Stimulated activated CD8-positive, alpha-beta memory T cell treated with anti-CD3 and anti-CD28 coated beads, Interleukin-4, amount 100 ng/mL, for 24 hours (primary cell): ENCODE data around the gene GRIN1.
"Not testable (repeated sequence)": the region's sequence is repeated elsewhere in the genome, so short reads cannot be mapped to it uniquely, and the experiment has no call there.

ENCODE experiments used
- DNase-seq: peaks from one replicate; pipeline ENCODE4 v3.0.0-alpha.2; 2020; ENCODE audit warnings: low read depth

GRIN1 gene

DNA sequence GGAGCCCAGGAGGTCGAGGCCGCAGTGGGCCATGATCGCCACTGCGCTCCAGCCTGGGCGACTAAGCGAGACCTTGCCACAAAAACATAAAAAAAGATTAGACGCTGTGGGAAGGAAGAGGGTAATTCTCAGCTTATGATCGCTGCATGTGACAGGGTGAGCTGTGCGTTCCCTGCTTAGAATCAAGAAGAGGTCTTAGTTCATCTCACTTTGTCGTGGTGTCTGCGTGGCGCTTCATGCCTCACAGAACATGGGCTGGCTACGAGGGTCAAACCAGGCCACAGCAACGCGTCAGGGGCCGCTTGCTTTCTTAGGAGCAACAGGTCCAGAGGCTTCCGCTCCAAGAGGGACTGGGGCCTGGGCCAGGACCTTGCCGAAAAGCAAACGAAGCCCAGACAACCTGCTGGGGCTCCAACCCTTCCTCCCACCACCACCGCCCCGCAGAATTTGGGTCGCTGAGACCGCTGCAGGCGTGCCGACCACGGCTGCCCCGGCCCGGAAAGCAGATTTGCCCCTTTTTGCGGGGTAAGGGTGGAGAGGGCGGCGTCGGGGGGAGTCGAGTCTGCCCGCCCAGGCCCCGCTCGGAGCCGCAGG is 10.0 kb upstream of the GRIN1 start:
- no peak for DNase-seq

DNA sequence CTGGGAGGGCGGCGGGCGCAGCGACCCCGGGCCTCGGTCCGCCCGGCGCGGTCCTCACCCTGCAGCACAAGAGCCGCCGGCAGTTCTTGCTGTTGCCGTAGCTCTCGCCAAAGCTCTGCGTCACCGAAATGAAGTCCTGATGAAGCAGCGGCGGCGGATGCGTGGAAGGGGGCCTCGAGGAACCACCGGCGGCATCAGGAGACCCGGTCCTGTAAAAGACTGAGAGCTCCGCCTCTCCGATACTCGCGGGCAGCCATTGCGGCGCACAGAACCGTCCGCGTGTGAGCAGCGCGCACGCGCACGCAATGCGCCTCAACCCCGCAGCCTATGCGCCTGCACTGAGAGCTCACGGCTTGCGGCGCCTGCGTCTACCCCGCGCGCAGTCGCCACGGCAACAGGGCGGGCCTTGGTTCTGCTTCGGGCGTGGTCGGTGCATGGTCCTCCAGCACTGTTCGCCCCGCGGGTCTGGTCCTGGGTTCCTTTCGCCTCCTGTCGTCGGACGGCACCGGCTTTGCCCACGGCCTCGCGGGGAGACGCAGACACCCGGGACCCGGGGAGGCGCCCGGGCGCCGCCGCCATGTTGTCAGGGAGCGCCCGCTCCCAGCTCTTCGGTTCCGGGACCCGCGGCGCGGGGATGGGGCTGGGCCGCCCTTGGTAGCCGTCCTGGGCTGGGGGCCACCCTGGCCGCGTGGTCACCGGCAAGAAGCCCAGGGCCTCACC is 9.3 kb upstream of the GRIN1 start:
- DNase-seq: peak; percentile 84

DNA sequence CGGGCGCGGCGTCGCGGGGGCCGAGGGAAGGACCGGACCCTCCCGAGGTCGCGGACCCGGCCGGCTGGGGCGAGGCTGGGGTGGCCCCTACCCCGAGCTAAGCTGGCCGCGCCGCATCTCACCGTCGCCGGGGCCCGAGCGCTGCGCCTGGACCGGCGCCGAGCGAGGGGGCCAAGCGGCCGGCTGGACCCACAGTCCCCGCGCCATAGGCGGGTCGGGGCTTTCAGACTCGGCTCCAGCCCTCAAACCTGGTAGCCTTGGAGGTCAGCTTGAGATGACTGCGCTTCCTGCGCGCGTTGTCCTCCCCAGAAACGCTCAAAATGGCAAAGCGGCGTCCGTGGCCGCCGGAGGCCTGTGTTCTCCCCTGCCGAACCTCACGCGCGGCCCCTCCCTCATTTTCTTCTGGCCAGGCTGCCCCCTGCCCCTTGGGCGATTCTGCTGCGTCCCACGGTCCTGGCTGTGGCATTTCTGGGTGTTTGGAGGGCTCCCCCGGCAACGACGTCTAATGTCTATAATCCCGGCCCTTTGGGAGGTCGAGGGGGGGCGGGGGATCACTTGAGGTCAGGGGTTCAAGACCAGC is 8.7 kb upstream of the GRIN1 start:
- no peak for DNase-seq

DNA sequence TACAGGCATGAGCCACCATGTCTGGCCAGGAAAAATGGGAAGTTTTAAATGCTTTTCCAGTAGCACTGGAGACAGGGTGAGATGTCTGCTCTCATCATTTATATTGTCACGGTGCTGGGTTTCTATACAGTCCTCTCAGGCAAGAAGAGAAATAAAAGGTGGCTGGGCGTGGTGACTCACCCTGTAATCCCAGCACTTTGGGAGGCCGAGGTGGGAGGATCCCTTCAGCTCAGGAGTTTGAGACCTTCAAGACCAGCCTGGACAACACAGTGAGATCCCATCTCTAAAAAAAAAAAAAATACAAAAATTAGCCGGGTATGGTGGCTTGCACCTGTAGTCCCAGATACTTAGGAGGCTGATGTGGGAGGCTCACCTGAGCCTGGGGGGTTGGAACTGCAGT is 4.8 kb upstream of the GRIN1 start:
- no peak for DNase-seq

DNA sequence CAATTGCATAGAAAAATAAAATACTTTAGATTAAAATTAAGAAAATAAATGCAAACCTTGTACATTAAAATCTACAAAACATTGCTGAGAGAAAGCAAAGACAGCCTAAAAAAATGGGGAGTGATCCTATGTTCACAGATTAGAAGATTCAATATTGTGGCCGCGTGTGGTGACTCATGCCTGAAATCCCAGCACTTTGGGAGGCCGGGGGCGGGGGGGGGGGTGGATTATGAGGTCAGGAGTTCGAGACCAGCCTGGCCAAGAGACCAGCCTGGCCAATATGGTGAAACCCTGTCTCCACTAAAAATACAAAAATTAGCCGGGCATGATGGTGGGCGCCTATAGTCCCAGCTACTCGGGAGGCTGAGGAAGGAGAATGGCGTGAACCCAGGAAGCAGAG is 3.8 kb upstream of the GRIN1 start:
- not testable (repeated sequence) for DNase-seq

DNA sequence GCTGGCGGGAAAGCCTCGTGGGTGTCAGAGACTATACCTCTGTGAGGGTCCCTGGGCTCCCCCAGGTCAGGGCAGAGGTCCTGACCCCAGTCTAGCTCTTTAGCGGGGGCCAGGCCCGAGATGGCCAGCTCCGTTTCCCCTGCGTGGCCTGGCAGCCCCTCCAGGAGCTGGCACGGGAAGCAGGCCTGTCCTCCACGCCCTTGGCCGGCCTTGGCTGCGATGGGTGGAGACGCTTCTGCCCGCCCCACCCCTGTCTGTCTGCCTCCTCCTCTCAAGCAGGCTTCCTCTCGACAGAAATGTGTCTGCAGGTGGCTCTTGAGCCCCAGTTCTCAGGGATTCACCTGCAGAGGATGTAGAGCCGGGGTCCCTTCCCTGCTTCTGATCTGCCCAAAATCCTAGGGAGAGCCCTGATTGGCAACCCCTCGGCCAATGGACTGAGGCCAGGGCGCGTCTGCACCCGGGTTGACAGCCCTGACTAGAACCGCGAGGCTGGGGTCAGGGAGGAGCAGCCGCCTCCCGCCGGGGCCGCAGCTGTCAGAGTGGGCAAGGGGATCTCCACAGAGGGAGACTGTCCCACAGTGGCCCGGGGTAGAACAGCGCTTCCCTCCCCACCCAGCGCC is 2.6 kb upstream of the GRIN1 start:
- DNase-seq: no peak

DNA sequence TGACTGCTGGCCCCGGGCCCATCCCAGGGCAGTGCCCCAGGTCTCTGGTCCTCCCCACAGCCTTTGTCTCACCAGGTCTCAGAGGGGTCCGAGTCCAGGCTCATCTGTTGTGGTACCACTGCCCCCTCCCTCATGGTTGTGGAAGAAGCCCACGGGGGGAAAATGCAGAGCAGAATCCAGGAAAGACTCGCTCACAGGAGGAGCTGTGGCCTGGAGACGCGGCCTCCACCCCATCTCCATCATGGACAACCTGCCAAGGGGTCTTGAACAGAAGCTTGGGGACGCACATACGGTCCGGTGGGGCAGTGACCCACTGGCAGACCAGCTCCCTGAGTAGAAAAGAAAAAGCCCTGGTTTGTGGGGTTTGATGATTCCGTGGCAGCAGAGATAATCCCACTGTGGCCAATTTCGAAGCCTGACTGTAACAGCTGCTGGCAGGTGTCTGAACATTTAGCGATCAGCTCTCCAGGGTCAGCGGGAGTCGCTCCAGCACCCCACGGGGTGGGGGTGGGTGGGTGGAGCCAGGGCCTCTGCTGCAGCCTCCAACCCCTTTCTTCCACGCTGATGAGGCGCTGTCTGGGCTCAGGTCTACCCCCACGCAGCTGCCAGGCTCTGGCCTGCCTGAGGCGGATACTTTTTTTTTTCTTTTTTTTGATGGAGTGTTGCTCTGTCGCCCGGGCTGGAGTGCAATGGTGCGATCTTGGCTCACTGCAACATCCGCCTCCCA is 1.9 kb upstream of the GRIN1 start:
- DNase-seq: no peak

DNA sequence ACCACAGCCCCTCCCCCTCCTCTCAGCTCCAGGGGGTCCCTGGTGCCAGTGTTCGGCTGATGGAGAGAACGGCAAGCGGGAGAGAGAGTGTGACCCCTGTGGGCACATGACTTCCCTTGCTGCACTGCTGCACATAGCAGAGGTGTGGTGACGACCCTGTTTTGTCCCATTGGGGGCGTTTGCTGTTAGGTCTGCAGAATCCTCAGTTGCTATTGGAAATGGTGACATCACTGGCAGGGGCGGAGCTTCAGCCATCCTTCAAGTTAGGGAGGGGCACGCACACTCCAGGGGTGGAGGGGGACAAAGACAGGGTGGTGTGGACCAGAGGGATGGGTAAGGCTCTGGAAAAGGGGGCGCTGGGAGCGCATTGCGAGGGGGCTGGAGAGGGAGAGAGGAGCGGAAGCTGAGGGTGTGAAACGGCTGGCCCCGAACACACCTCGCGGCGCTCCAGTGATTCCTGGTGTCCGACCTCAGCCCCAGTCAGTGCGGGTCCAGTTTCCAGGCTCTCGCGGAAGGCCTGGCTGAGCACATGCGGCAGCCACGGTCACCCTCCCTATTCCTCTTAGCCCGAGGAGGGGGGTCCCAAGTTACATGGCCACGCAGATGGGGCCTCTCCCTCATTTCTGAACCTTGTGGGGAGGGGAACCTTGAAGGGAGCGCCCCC is 764 bp upstream of the GRIN1 start:
- DNase-seq: no peak

DNA sequence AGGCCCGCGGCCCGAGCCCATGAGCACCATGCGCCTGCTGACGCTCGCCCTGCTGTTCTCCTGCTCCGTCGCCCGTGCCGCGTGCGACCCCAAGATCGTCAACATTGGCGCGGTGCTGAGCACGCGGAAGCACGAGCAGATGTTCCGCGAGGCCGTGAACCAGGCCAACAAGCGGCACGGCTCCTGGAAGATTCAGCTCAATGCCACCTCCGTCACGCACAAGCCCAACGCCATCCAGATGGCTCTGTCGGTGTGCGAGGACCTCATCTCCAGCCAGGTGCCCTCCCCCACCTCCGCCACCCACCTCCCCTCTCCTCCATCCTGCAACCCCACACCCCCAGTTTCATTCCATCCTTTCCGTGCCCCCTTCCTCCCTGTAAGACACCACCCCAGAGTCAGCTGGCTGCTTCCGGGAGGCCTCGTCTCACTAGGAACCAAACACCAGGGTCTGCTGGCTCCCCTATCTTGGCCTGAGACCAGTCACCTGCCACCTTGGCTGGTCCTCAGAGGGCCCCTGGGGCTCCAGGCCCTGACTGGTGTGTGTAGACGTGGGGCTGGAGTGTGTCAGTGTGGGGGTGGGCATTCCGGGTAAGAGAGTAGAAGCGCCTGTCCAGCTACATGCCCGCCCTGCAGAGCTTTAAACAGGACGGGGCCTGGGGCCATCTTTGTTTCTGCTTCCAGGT is 655 bp downstream of the GRIN1 start:
- DNase-seq: no peak

DNA sequence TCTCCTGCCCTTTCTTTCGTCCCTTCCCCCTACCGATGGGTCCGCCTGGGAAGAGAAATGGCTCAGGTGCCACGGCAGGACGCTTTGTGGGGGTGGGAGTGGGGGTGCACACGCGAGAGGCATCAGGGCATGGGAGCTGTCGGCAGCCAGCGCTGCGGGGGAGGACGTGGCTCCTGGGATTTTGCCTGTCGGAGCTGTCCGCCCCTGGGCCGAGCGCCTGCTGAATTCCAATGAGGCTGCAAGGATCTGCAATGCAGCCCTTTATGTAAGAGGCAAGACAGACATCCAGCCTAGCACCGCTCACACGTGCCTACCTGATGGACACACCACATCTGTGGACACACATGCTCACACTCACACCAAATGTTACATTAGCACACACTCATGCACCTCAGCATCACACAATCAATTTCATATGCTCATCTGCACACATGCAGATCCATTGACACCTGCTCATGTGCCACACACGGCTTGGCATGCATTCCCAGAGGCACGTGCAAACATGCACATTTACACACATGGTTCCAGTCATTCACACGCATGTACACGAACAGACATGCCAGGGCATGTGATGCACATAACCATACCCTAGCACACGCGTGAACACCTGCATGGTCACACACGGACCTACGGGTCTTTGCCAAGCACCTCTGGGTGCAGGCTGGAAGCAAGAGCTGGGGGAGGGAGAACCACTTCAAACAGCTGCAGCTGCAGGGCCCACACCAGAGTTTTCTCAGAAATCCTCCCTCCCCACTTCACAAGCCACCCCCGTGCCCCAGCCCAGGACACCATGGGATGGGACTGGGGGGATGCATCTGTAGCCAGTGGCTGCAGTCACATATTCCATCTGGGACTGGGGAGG is 1.4 kb downstream of the GRIN1 start:
- no peak for DNase-seq

DNA sequence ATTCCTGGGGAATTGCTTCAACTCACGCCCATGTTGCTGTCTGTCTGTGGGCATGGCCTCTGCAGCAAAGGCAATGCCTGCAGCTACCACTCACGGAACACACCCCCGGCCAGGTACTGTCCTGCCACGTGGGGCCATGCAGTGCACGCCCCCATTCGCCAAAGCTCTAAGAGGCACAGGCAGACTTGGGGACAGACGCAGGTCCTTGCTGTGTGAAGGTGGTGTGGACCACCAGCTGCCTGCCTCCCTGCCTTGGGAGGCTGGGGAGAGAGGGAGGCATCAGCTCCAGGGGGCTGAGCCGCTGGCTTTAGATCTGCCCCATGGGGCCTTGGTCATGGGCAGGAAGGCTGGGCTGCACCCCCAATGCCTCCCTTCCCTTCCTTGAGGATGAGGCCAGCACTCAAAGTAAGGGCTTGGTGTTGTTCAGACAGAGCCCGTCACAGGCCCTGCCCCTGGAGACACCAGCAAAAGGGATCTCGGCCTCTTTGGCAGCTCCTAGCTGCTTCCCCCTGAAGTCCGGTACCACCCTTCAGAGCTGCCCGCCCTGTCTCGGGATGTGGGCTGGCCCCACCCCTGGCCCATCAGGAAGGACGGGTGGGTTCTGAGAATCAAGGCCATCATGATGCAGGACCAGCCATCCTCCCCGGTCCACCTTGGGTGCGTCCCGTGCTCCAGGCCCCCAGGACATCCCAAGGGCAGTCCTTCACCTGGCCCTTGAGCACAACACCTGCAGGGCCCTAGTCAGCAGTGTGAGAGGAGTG is 2.3 kb downstream of the GRIN1 start:
- no peak for DNase-seq

DNA sequence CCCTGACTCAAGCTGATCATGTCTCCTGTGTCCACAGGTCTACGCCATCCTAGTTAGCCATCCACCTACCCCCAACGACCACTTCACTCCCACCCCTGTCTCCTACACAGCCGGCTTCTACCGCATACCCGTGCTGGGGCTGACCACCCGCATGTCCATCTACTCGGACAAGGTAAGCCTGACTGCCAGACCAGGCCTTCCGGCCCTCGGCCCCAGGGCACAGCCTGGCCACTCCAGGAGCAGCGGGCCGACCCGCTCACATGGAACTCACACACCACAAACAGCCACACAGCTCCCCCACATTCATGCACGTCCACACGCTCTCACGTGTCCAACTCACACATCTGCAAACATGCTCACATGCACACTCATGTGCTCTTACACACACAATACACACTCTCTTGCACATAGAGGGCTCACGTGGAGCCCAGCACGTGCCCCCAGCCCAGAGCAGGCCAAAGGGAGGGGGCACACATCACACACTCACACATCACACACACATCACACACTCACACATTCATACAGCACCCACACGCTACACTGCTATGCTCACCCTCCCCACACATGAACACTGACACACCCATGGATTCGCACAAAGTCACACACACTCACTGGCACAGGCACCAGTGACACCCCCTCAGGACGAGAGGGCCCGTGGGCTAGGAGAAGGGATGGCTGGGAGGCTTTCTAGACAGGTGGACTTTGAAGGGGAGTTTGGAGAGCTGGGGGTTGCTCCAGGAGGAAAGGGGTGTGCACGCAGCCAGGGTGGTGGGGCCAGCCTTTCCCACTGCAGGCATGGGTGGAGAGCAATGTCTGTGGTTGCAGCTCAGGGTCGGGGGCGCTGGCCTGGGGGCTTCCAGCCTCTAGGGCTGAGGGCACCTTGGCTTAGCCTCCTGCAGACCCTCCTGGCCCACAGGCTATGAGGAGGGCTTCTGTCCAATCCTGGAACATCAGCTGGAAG is 3.3 kb downstream of the GRIN1 start:
- no peak for DNase-seq

DNA sequence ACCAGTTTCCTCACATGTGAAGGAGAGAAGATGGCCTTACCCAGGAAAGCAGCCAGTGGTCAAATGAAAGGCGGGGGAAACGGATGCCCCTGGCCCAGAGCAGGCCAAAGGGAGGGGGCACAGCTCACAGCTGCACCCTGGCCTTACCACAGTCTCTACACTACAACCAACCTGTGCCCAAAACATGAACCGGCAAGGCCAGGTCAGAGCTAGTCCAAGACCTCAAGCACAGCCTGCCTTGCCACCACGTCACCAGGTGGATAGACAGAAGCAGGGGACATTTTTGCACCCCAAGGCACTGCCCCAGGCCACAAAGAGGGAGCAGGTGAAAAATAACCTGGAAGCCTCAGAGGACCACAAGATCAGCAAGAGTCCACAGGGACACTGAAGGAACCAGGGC is 4.5 kb downstream of the GRIN1 start:
- DNase-seq: no peak

DNA sequence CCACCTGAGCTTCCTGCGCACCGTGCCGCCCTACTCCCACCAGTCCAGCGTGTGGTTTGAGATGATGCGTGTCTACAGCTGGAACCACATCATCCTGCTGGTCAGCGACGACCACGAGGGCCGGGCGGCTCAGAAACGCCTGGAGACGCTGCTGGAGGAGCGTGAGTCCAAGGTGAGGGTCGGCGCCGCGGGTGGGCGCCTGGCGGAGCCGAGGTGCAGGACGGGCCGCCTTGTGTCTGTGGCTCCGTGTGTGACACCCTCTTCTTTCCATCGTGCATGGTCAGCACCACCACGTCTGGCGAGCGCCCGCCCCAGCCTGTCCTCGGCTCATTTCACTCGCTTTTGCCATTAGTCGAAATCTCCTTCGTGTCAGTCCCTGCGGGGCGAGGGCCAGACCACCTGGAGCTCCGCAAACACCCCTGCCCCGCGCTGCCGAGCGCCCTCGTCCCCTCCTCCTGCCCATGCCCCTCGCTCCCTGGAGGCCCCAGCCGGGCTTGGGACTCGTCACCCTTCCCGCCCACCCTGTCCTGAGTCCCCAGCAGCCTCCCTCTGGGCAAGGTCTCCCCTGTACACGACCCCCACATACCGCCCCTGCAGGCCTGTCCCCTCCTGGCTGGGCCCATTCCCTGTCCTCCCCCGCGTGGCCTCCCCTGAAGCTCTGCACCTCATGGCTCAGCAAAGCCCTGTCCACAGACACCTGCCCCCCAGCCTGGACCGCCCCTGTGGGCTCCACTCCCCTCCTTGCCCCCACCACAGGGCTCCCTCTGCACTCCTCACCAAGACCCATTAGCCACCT is 7.0 kb downstream of the GRIN1 start:
- DNase-seq: no peak

DNA sequence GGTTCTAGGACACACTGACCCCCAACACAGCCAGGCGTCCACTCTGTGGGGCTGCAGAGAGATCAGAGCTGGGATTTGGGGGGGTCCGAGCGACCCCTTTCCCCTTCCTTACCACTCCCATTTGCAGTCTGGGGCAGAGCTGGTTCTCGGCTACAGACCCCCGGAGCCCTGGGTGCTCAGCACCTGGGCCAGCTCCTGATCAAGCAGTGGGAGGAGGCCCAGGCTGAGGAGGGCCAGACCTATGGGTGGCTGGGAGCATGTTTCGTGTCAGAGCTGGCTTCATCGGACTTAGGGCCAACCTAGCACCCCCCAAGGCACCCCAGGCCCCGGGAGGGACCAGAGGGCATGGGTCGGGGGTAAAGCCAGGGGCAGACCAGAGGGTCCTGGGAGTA is 7.6 kb downstream of the GRIN1 start:
- no peak for DNase-seq

DNA sequence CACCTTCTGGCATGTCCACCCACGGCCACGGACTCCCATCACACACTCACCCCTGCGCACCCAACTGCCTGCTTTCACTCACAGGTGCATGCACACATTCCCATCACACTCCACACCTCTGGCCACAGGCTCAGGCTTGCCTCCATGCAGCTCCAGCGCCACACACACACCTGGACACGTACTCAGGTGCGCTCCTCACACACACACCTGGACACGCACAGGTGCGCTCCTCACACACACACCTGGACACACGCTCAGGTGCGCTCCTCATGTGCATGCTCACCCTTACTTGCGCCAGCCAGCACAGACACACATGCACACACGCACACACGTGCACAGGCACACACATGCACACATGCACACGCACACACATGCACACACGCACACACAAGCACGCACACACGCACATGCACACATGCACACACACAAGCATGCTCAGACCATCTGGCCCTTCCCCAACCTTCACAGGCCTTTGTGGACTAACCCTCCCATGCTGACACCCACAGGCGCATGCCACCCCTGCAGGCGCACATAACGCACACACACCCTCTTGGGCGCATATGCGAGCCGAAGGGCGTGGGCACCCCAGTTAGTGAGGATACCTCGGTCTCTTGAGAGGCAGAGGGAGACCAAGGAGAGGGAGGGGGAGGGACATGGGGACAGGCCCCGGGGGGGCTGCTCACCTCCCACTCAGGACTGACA is 8.3 kb downstream of the GRIN1 start:
- DNase-seq: no peak

DNA sequence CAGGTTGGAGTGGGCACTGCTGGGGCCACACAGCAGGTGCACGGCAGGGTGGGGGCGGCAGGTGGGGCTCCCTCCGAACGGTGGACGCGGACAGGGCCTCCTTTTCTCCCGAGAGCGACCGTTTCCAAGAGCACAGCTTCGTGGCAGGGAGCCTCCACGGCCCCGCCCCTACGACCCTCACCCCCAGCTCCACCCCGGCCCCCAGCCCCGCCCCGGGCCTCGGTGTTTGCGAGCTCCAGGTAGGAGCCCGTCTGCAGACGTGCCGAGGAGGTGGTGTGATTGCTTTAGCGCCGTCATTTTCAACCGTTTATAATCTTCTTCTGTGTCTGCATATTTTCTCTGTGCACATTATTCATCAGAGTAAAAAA is 8.8 kb downstream of the GRIN1 start:
- DNase-seq: no peak
